H1 (cell line): Measurements from ENCODE around the gene DCAF17. TPM values are rescaled to one million over a fixed set of nuclear protein-coding genes. Genes with fewer than 3 reads are reported as not detected.

Experiments
- CTCF ChIA-PET: fragments of 300-600 bp; sonication (Branson Sonifier 250); formaldehyde crosslinking; loops from one replicate; lab custom pipeline; 2021; ENCODE audit not compliant: partially characterized antibody; lab: Charles Lee
- POLR2A ChIA-PET: fragments of 300-600 bp; sonication (Branson Sonifier 250); formaldehyde crosslinking; loops from one replicate; lab custom pipeline; 2021; ENCODE audit warnings: inconsistent platforms; ENCODE audit not compliant: partially characterized antibody; lab: Charles Lee
- DNase-seq, 2 experiments: peaks; one replicate each; pipeline versions ENCODE4 v3.0.0 to v3.0.0-alpha.2; 2010 to 2022; ENCODE audit warnings: low spot score in 2 of 2, low read depth in 1 of 2, mixed read lengths in 1 of 2
- FAIRE-seq: peaks from 2 replicates; lab custom pipeline; 2011; peaks lifted over from hg19 to GRCh38; lab: Jason Lieb, UNC
- H2AFZ ChIP-seq: 2 replicates; pipeline ENCODE4 v1.8.1; 2012; ENCODE audit warnings: low read length, inconsistent platforms
- H2AK5ac ChIP-seq: 2 replicates; pipeline ENCODE4 v1.6.1; 2013; ENCODE audit warnings: low read depth, low read length
- H2BK120ac ChIP-seq: replicated peaks from 2 replicates; pipeline ENCODE3; 2013; ENCODE audit warnings: low read depth, low read length, inconsistent platforms
- H2BK12ac ChIP-seq: 2 replicates; pipeline ENCODE4 v1.6.1; 2013; ENCODE audit warnings: low read depth, low read length
- H2BK15ac ChIP-seq: 2 replicates; pipeline ENCODE4 v1.6.1; 2013; ENCODE audit warnings: low read length
- H2BK20ac ChIP-seq: 2 replicates; pipeline ENCODE4 v1.6.1; 2013; ENCODE audit warnings: low read length
- H2BK5ac ChIP-seq: 2 replicates; pipeline ENCODE4 v1.6.1; 2013; ENCODE audit warnings: low read depth, low read length
- H3K14ac ChIP-seq: 2 replicates; pipeline ENCODE4 v1.6.1; 2013; ENCODE audit warnings: inconsistent platforms; ENCODE audit not compliant: insufficient read length
- H3K18ac ChIP-seq: 2 replicates; pipeline ENCODE4 v1.6.1; 2013; ENCODE audit warnings: low read length; ENCODE audit errors: extremely low read depth
- H3K23ac ChIP-seq: 2 replicates; pipeline ENCODE4 v1.6.1; 2013; ENCODE audit warnings: inconsistent platforms; ENCODE audit not compliant: insufficient read length
- H3K23me2 ChIP-seq: 2 replicates; pipeline ENCODE4 v1.6.1; 2013; ENCODE audit warnings: low read depth, low read length
- H3K27ac ChIP-seq: 2 replicates; pipeline ENCODE4 v1.6.1; 2011; ENCODE audit warnings: low read depth, low read length, inconsistent platforms
- H3K27me3 ChIP-seq, 4 experiments: replicated peaks in 1 of 4; 1 replicate in 1 of 4; 2 replicates in 3 of 4; pipeline versions ENCODE4 v1.6.1 to v1.8.1; 2011 to 2013; ENCODE audit warnings: low read length in 3 of 4, mild to moderate bottlenecking in 3 of 4, inconsistent platforms in 2 of 4, mixed read lengths in 2 of 4, moderate library complexity in 1 of 4; ENCODE audit not compliant: control insufficient read depth in 3 of 4, insufficient read depth in 3 of 4; ENCODE audit errors: extremely low read depth in 1 of 4
- H3K36me3 ChIP-seq, 4 experiments: 2 replicates each; pipeline versions ENCODE4 v1.6.1 to v1.8.1; 2011 to 2013; ENCODE audit warnings: mild to moderate bottlenecking in 4 of 4, low read length in 3 of 4, moderate library complexity in 2 of 4, control low read depth in 1 of 4, inconsistent platforms in 1 of 4; ENCODE audit not compliant: insufficient read depth in 4 of 4, control insufficient read depth in 2 of 4
- H3K4ac ChIP-seq: replicated peaks from 2 replicates; pipeline ENCODE3; 2013; ENCODE audit warnings: low read length, low read depth, mixed read lengths, inconsistent platforms; ENCODE audit not compliant: insufficient read length
- H3K4me1 ChIP-seq, 4 experiments: replicated peaks in 1 of 4; 1 replicate in 1 of 4; 2 replicates in 3 of 4; pipeline versions ENCODE4 v1.6.1 to v1.8.1; 2011 to 2013; ENCODE audit warnings: low read length in 3 of 4, inconsistent platforms in 2 of 4, mixed read lengths in 1 of 4; ENCODE audit not compliant: insufficient read depth in 4 of 4, control insufficient read depth in 3 of 4
- H3K4me2 ChIP-seq, 2 experiments: 2 replicates each; pipeline versions ENCODE4 v1.6.1 to v1.8.1; 2011 to 2013; ENCODE audit warnings: low read depth in 2 of 2, low read length in 2 of 2, control low read depth in 1 of 2, inconsistent platforms in 1 of 2, mild to moderate bottlenecking in 1 of 2; ENCODE audit not compliant: insufficient read depth in 1 of 2
- H3K4me3 ChIP-seq, 4 experiments: fragments of 200-600, 300-600 bp in 1 of 4; sonication (generic), shearing (Covaris generic), sonication (Bioruptor Twin) in 1 of 4; 2 replicates each; pipeline versions ENCODE4 v1.5.1 to v1.8.1; 2011 to 2016; ENCODE audit warnings: low read length in 4 of 4, low read depth in 3 of 4, control low read depth in 2 of 4, inconsistent platforms in 2 of 4, mild to moderate bottlenecking in 2 of 4, mixed read lengths in 1 of 4, moderate library complexity in 1 of 4; ENCODE audit not compliant: insufficient read depth in 2 of 4; ENCODE audit errors: extremely low read depth in 1 of 4
- H3K56ac ChIP-seq: replicated peaks from 2 replicates; pipeline ENCODE3; 2013; ENCODE audit warnings: low read depth, mild to moderate bottlenecking, mixed read lengths, low read length, inconsistent platforms; ENCODE audit not compliant: insufficient read length
- H3K79me1 ChIP-seq: 2 replicates; pipeline ENCODE4 v1.6.1; 2013; ENCODE audit warnings: low read depth, low read length, control low read depth
- H3K79me2 ChIP-seq, 2 experiments: 2 replicates each; pipeline versions ENCODE4 v1.6.1 to v1.8.1; 2012 to 2013; ENCODE audit warnings: low read length in 2 of 2, mild to moderate bottlenecking in 2 of 2, inconsistent platforms in 1 of 2; ENCODE audit not compliant: insufficient read depth in 2 of 2, control insufficient read depth in 1 of 2
- H3K9ac ChIP-seq, 4 experiments: replicated peaks in 1 of 4; 1 replicate in 1 of 4; 2 replicates in 3 of 4; pipeline versions ENCODE4 v1.6.1 to v1.8.1; 2011 to 2013; ENCODE audit warnings: low read depth in 3 of 4, low read length in 3 of 4, control low read depth in 2 of 4, mild to moderate bottlenecking in 2 of 4, moderate library complexity in 2 of 4, inconsistent platforms in 1 of 4; ENCODE audit errors: extremely low read depth in 1 of 4
- H3K9me3 ChIP-seq, 2 experiments: 2 replicates each; pipeline versions ENCODE4 v1.6.1 to v1.8.1; 2012 to 2013; ENCODE audit warnings: mild to moderate bottlenecking in 2 of 2, moderate library complexity in 2 of 2, control low read depth in 1 of 2, inconsistent platforms in 1 of 2, low read depth in 1 of 2, low read length in 1 of 2, mixed read lengths in 1 of 2; ENCODE audit not compliant: insufficient read depth in 2 of 2
- H4K20me1 ChIP-seq, 2 experiments: replicated peaks in 1 of 2; 2 replicates each; pipeline versions ENCODE3 to v1.8.1; 2011 to 2013; ENCODE audit warnings: inconsistent platforms in 2 of 2, low read length in 2 of 2, mild to moderate bottlenecking in 1 of 2; ENCODE audit not compliant: insufficient read depth in 2 of 2, control insufficient read depth in 1 of 2
- H4K5ac ChIP-seq: 2 replicates; pipeline ENCODE4 v1.6.1; 2013; ENCODE audit warnings: low read length, low read depth, mixed read lengths, inconsistent platforms; ENCODE audit not compliant: insufficient read length
- H4K8ac ChIP-seq: 2 replicates; pipeline ENCODE4 v1.8.0; 2013; ENCODE audit warnings: mild to moderate bottlenecking, moderate library complexity, low read length, inconsistent platforms; ENCODE audit not compliant: insufficient read depth; ENCODE audit errors: extremely low read depth
- H4K91ac ChIP-seq: replicated peaks from 2 replicates; pipeline ENCODE3; 2013; ENCODE audit warnings: low read length, mixed read lengths, inconsistent platforms; ENCODE audit not compliant: insufficient read length
- CHD2 ChIP-seq: IDR thresholded peaks from 2 replicates; pipeline ENCODE4 v1.6.1; 2012; ENCODE audit warnings: low read length, improper control_type of control experiment
- NRF1 ChIP-seq: IDR thresholded peaks from 2 replicates; pipeline ENCODE4 v1.6.1; 2011; ENCODE audit warnings: mild to moderate bottlenecking, low read depth, low read length, improper control_type of control experiment
- RAD21 ChIP-seq, 2 experiments: IDR thresholded peaks in 1 of 2; conservative IDR thresholded peaks in 1 of 2; 2 replicates each; pipeline ENCODE4 v1.6.1; 2011; ENCODE audit warnings: low read depth in 2 of 2, low read length in 2 of 2, improper control_type of control experiment in 1 of 2, inconsistent platforms in 1 of 2, mild to moderate bottlenecking in 1 of 2, moderate library complexity in 1 of 2
- SP1 ChIP-seq: IDR thresholded peaks from 2 replicates; pipeline ENCODE4 v1.6.1; 2011; ENCODE audit warnings: low read depth, low read length
- WGBS, 2 experiments: shearing (Covaris generic) in 1 of 2; methylation state at CpG; one replicate each; pipeline versions ENCODE4 v1.1.6 to v1.1.7; 2013 to 2015; ENCODE audit warnings: low lambda C conversion rate in 2 of 2, mixed read lengths in 2 of 2, inconsistent platforms in 1 of 2, low coverage in 1 of 2, missing lambda C conversion rate in 1 of 2; ENCODE audit not compliant: insufficient replicate concordance in 2 of 2, insufficient coverage in 1 of 2, insufficient read length in 1 of 2; ENCODE audit errors: extremely low coverage in 1 of 2, missing lambda C conversion rate in 1 of 2; 5-methylcytosine and 5-hydroxymethylcytosine counted together
- polyA plus RNA-seq, 7 experiments: library from polyadenylated mRNA; depleted of rRNA in 3 of 7; stranded (reverse) in 5 of 7; unstranded in 2 of 7; fragments of >200 nt in 5 of 7; fragments of 200-250 nt in 2 of 7; gene quantifications; 1 replicate in 5 of 7; 2 replicates in 1 of 7; 4 replicates in 1 of 7; pipeline versions ENCODE4 v1.2.1 to v1.2.3, GENCODE V29; 2011 to 2013; ENCODE audit warnings: missing spikeins in 2 of 7, mixed read lengths in 2 of 7
- total RNA-seq: library from RNA; stranded (reverse); fragmentation: NEBNext Ultra II Directional; extraction: Animal tissue kit (Norgen Biotek cat#: 25700); gene quantifications from 2 replicates; pipeline ENCODE4 v1.2.1, GENCODE V29; 2021

DCAF17 gene
- total and polyA plus RNA-seq, 2 of the 8 experiments (the other 6 are each of a cell fraction or from before 2014, with no cell fraction given), result 10.7 to 30.0 TPM

- Histone ChIP-seq H3K23ac (no peak overlapping the region), H2AK5ac (no peak overlapping the region), H4K8ac (0 out of 2 replicates have a peak overlapping the region, but pooled peaks have one; percentile 39), H2AFZ (no peak overlapping the region), H3K23me2 (no peaks in the 10 kb centered on the region), H2BK20ac (no peak overlapping the region), H3K4me1 (peaks cover 2 to 8% (median 7%) of the 10 kb centered on the region in 4 experiments; a peak in 6 of 7 replicates), H3K18ac (no peak overlapping the region), H2BK120ac (no peak overlapping the region), H4K91ac (no peak overlapping the region), H3K56ac (no peak overlapping the region), H3K14ac (no peak overlapping the region), H3K4me2 (no peak overlapping the region), H3K9ac (no peak overlapping the region), H3K79me1 (no peaks in the 10 kb centered on the region), H2BK12ac (no peak overlapping the region), H2BK5ac (no peak overlapping the region), H3K79me2 (no peaks in the 10 kb centered on the region), H4K5ac (no peak overlapping the region), H3K36me3 (no peaks in the 10 kb centered on the region), H4K20me1 (no peaks in the 10 kb centered on the region), H2BK15ac (no peak overlapping the region), H3K4ac (no peak overlapping the region), H3K27ac (no peak overlapping the region), H3K9me3 (no peaks in the 10 kb centered on the region), H3K27me3 (no peaks in the 10 kb centered on the region), H3K4me3 (no peak overlapping the region)
- WGBS, 2 experiments, result 86% methylated on average over 5 of the region's 5 CpGs; no CpG with 5 or more reads in 1 of the 2 experiments
- ChIA-PET CTCF (no interaction called here), POLR2A (no interaction called here)
- no peak for DNase-seq
- FAIRE-seq, result no peak
- TF ChIP-seq SP1 (no peak), RAD21 (IDR thresholded peaks at IDR 0.05 in 1 of 2, conservative IDR thresholded peaks at IDR 0.05 in 1 of 2; ENCODE audit: low read depth in 2 of 2, low read length in 2 of 2) (no peak), NRF1 (no peak), CHD2 (no peak)
Measured at GRCh38 chr2:171516793-171517192, 82.8 kb downstream of the DCAF17 start.
